Thoracic aorta (tissue), 2 donors: ENCODE results near the gene ACACA. TPM values are rescaled to one million over a fixed set of nuclear protein-coding genes. Genes with fewer than 3 reads are reported as not detected.
A peak's percentile ranks its signal among the peaks of the same experiment; 100 is the strongest.

Experiments
- ATAC-seq: fragments of 150-250 bp; one replicate; pipeline ENCODE4 v1.8.0; 2017; ENCODE audit warnings: low read depth; ENCODE audit not compliant: insufficient number of reproducible peaks, low FRiP score
- DNase-seq: peaks from one replicate; pipeline ENCODE4 v3.0.0-alpha.2; 2020; ENCODE audit warnings: low spot score
- H3K27ac ChIP-seq, 2 donors: fragments of 200-600 bp; sonication (generic); 1 replicate in 1 of 2; 2 replicates in 1 of 2; pipeline ENCODE4 v1.5.1; 2016; ENCODE audit warnings: mild to moderate bottlenecking in 2 of 2, moderate library complexity in 2 of 2
- H3K27me3 ChIP-seq: fragments of 200-600 bp; sonication (generic); replicated peaks from 2 replicates; pipeline ENCODE4 v1.6.0; 2016; ENCODE audit warnings: mild to moderate bottlenecking; ENCODE audit not compliant: insufficient read depth
- H3K36me3 ChIP-seq: fragments of 200-600 bp; sonication (generic); one replicate; pipeline ENCODE4 v1.5.1; 2016
- H3K4me1 ChIP-seq, 2 donors: fragments of 200-600 bp; sonication (generic); 1 replicate in 1 of 2; 2 replicates in 1 of 2; pipeline versions ENCODE4 v1.5.1 to v1.6.0; 2016; ENCODE audit warnings: low read depth in 2 of 2, mild to moderate bottlenecking in 1 of 2; ENCODE audit not compliant: control insufficient read depth in 1 of 2
- H3K4me3 ChIP-seq: fragments of 200-600 bp; sonication (generic); 2 replicates; pipeline ENCODE4 v1.5.1; 2016; ENCODE audit warnings: mild to moderate bottlenecking
- H3K9me3 ChIP-seq: fragments of 200-600 bp; sonication (generic); 2 replicates; pipeline ENCODE4 v1.5.1; 2016
- CTCF ChIP-seq: fragments of 200-600 bp; sonication (generic); IDR thresholded peaks from one replicate; pipeline ENCODE4 v1.5.1; 2019; ENCODE audit warnings: antibody characterized with exemption
- total RNA-seq, 2 donors: library from RNA; depleted of rRNA; stranded (reverse); fragments of >200 nt; gene quantifications; one replicate each; pipeline versions ENCODE4 v1.1.0 to v1.2.3, GENCODE V29; 2016

The ACACA gene
- total RNA-seq, 2 donors from 2014 or later: 20.7 to 34.0 TPM

- no peak for TF ChIP-seq CTCF
- H3K36me3 ChIP-seq: peaks cover 28% of the 10 kb centered on the region
Observed at GRCh38 chr17:37440424-37440823, 33.8 kb upstream of the ACACA start.

GRCh38 chr17:37438141-37438540 lies 31.5 kb upstream of the ACACA start:
- Histone ChIP-seq H3K27ac (no peak overlapping the region), H3K4me3 (no peak overlapping the region), H3K36me3 (peaks cover 23% of the 10 kb centered on the region), H3K9me3 (no peaks in the 10 kb centered on the region), H3K27me3 (no peaks in the 10 kb centered on the region), H3K4me1 (no peaks in the 10 kb centered on the region)
- no peak for TF ChIP-seq CTCF
- no peak for ATAC-seq
- DNase-seq: no peak

More at GRCh38 chr17:37440424-37440823, 33.8 kb upstream of the ACACA start:
- no peak for DNase-seq
- Histone ChIP-seq H3K27me3 (no peaks in the 10 kb centered on the region), H3K4me3 (no peak overlapping the region), H3K27ac (no peak overlapping the region), H3K4me1 (no peaks in the 10 kb centered on the region), H3K9me3 (no peaks in the 10 kb centered on the region)
- ATAC-seq: no peak

GRCh38 chr17:37432671-37433070 lies 26.0 kb upstream of the ACACA start:
- Histone ChIP-seq H3K4me1 (peaks cover 0 to 22% of the 10 kb centered on the region in 2 donors), H3K27ac (no peak overlapping the region), H3K36me3 (peaks cover 15% of the 10 kb centered on the region), H3K9me3 (no peaks in the 10 kb centered on the region), H3K4me3 (no peak overlapping the region), H3K27me3 (no peaks in the 10 kb centered on the region)
- no peak for DNase-seq
- no peak for TF ChIP-seq CTCF
- ATAC-seq: no peak

- Histone ChIP-seq H3K27ac (peak overlapping the region; percentile 10 to 57), H3K9me3 (no peaks in the 10 kb centered on the region), H3K27me3 (no peaks in the 10 kb centered on the region), H3K4me3 (no peak overlapping the region), H3K36me3 (peaks cover 20% of the 10 kb centered on the region), H3K4me1 (peaks cover 0 to 22% of the 10 kb centered on the region in 2 donors)
- no peak for TF ChIP-seq CTCF
- ATAC-seq (no peak), DNase-seq (no peak)
Observed at GRCh38 chr17:37430051-37430627, 23.5 kb upstream of the ACACA start.

- ATAC-seq (no peak), DNase-seq (no peak)
- Histone ChIP-seq H3K36me3 (peaks cover 17% of the 10 kb centered on the region), H3K27me3 (no peaks in the 10 kb centered on the region), H3K9me3 (no peaks in the 10 kb centered on the region), H3K27ac (peak overlapping the region; percentile 10 to 57), H3K4me3 (no peak overlapping the region), H3K4me1 (peaks cover 0 to 22% of the 10 kb centered on the region in 2 donors)
- TF ChIP-seq CTCF: no peak
Observed at GRCh38 chr17:37429453-37429852, 22.8 kb upstream of the ACACA start.
